Amniotic stem cell (primary cell): ENCODE data around the gene COBL.

ENCODE experiments used
- DNase-seq: peaks from one replicate; lab custom pipeline; 2025; lab: John Stamatoyannopoulos, UW

COBL gene

GRCh38 chr7:51019891-51020870 lies 296.4 kb downstream of the COBL start:
- DNase-seq = no peak

- DNase-seq = no peak
Measured at GRCh38 chr7:51019191-51019844, 297.3 kb downstream of the COBL start.

GRCh38 chr7:51017576-51018535 lies 298.8 kb downstream of the COBL start:
- DNase-seq = no peak

- DNase-seq = no peak
Measured at GRCh38 chr7:51016546-51016945, 300.1 kb downstream of the COBL start.

GRCh38 chr7:51015581-51015980 lies 301.0 kb downstream of the COBL start:
- DNase-seq = no peak

GRCh38 chr7:51014811-51015210 lies 301.8 kb downstream of the COBL start:
- DNase-seq = no peak

- no peak for DNase-seq
Measured at GRCh38 chr7:51013861-51014511, 302.6 kb downstream of the COBL start.

- DNase-seq = no peak
Measured at GRCh38 chr7:51013218-51013786, 303.3 kb downstream of the COBL start.

- no peak for DNase-seq
Measured at GRCh38 chr7:51012569-51013217, 303.9 kb downstream of the COBL start.

GRCh38 chr7:51011710-51012350 lies 304.8 kb downstream of the COBL start:
- no peak for DNase-seq

- DNase-seq = no peak
Measured at GRCh38 chr7:51010534-51010933, 306.1 kb downstream of the COBL start.

- no peak for DNase-seq
Measured at GRCh38 chr7:51009716-51010496, 306.7 kb downstream of the COBL start.

- DNase-seq = no peak
Measured at GRCh38 chr7:51007551-51008505, 308.8 kb downstream of the COBL start.

- no peak for DNase-seq
Measured at GRCh38 chr7:51006483-51007235, 309.9 kb downstream of the COBL start.

- no peak for DNase-seq
Measured at GRCh38 chr7:51005074-51005473, 311.5 kb downstream of the COBL start.

GRCh38 chr7:51000956-51001355 lies 315.7 kb downstream of the COBL start:
- no peak for DNase-seq

- DNase-seq = no peak
Measured at GRCh38 chr7:50994753-50995319, 321.8 kb downstream of the COBL start.
